A549 (cell line): ENCODE data around the gene SEMA6B. TPM values are rescaled to one million over a fixed set of nuclear protein-coding genes. Genes with fewer than 3 reads are reported as not detected.

ENCODE experiments used
- ATAC-seq, 2 experiments: fragments of 200-7000 bp in 1 of 2; fragments of >200 bp in 1 of 2; cut with Nextera tagmentation in 1 of 2; cut with Tn5 transposase in 1 of 2; 3 replicates each; pipeline versions ENCODE4 v1.8.0 to v1.9.1; 2018 to 2020; ENCODE audit warnings: mild to moderate bottlenecking in 1 of 2, moderate library complexity in 1 of 2
- CTCF ChIA-PET: fragments of 300-600 bp; sonication (Branson Sonifier 250); formaldehyde crosslinking; extraction: SDS; loops from one replicate; lab custom pipeline; 2021; ENCODE audit warnings: antibody characterized with exemption, inconsistent platforms; lab: Yijun Ruan, JAX
- POLR2A ChIA-PET: fragments of 350-600 bp; formaldehyde crosslinking; extraction: SDS; loops from one replicate; lab custom pipeline; 2021; ENCODE audit warnings: antibody characterized with exemption, inconsistent platforms; lab: Yijun Ruan, JAX
- DNase-seq, 2 experiments: peaks; one replicate each; pipeline versions ENCODE4 v3.0.0 to v3.0.0-alpha.2; 2011 to 2016; ENCODE audit warnings: low read depth in 1 of 2, low spot score in 1 of 2
- FAIRE-seq: peaks from 2 replicates; lab custom pipeline; 2011; peaks lifted over from hg19 to GRCh38; lab: Jason Lieb, UNC
- H3K27ac ChIP-seq, 2 experiments: fragments of >200 bp; sonication (Bioruptor Twin); formaldehyde crosslinking; 3 replicates each; pipeline ENCODE4 v1.5.1; 2016 to 2017
- H3K4me1 ChIP-seq: fragments of >200 bp; sonication (Bioruptor Twin); formaldehyde crosslinking; 3 replicates; pipeline ENCODE4 v1.6.1; 2016
- H3K4me2 ChIP-seq: fragments of >200 bp; sonication (Bioruptor Twin); formaldehyde crosslinking; 3 replicates; pipeline ENCODE4 v1.6.1; 2016
- H3K4me3 ChIP-seq: fragments of >200 bp; sonication (Bioruptor Twin); formaldehyde crosslinking; 3 replicates; pipeline ENCODE4 v1.5.1; 2016
- H3K9me3 ChIP-seq: fragments of >200 bp; sonication (Bioruptor Twin); formaldehyde crosslinking; 3 replicates; pipeline ENCODE4 v1.6.1; 2016
- ATOH8 ChIP-seq: fragments of 250-450 bp; sonication (Bioruptor Pico); IDR thresholded peaks from 2 replicates; pipeline ENCODE4 v1.5.0; 2020; ENCODE audit warnings: low read depth, mild to moderate bottlenecking, moderate library complexity
- BCL3 ChIP-seq: fragments of >200 bp; sonication (Bioruptor Twin); formaldehyde crosslinking; IDR thresholded peaks from 3 replicates; pipeline ENCODE4 v1.6.1; 2016
- CBX2 ChIP-seq: fragments of 200-600 bp; sonication (generic); IDR thresholded peaks from 2 replicates; pipeline ENCODE4 v1.6.1; 2016; ENCODE audit warnings: low read depth, mild to moderate bottlenecking, borderline replicate concordance
- CTCF ChIP-seq: fragments of >200 bp; sonication (Bioruptor Twin); formaldehyde crosslinking; IDR thresholded peaks from 3 replicates; pipeline ENCODE4 v1.5.1; 2016
- EP300 ChIP-seq, 2 experiments: fragments of >200 bp; sonication (Bioruptor Twin); formaldehyde crosslinking; IDR thresholded peaks; 2 replicates in 1 of 2; 3 replicates in 1 of 2; pipeline ENCODE4 v1.6.1; 2016 to 2017
- GATA3 ChIP-seq: IDR thresholded peaks from 2 replicates; pipeline ENCODE4 v1.6.1; 2012; ENCODE audit warnings: borderline replicate concordance
- HEYL ChIP-seq: fragments of 250-450 bp; sonication (Bioruptor Pico); IDR thresholded peaks from 2 replicates; pipeline ENCODE4 v1.8.0; 2021; ENCODE audit warnings: mild to moderate bottlenecking, moderate library complexity
- HOXB5 ChIP-seq: fragments of 250-450 bp; sonication (Bioruptor Pico); IDR thresholded peaks from 2 replicates; pipeline ENCODE4 v1.5.0; 2020; ENCODE audit warnings: mild to moderate bottlenecking, moderate library complexity
- MAFK ChIP-seq: fragments of 450-650 bp; IDR thresholded peaks from 2 replicates; pipeline ENCODE4 v1.6.1; 2014; ENCODE audit not compliant: partially characterized antibody
- MYC ChIP-seq: IDR thresholded peaks from 2 replicates; pipeline ENCODE4 v1.6.1; 2012; ENCODE audit warnings: mild to moderate bottlenecking, inconsistent platforms, low read length, improper control_type of control experiment, borderline replicate concordance
- NPAS2 ChIP-seq: fragments of 250-450 bp; sonication (Bioruptor Pico); IDR thresholded peaks from 2 replicates; pipeline ENCODE4 v1.8.0; 2022; ENCODE audit warnings: mild to moderate bottlenecking, moderate library complexity, borderline replicate concordance
- PHF8 ChIP-seq: fragments of 200-600 bp; sonication (generic); IDR thresholded peaks from 2 replicates; pipeline ENCODE4 v1.6.1; 2016; ENCODE audit warnings: low read depth, mild to moderate bottlenecking, antibody characterized with exemption, moderate library complexity, borderline replicate concordance
- POLR2AphosphoS2 ChIP-seq: conservative IDR thresholded peaks from 2 replicates; pipeline ENCODE4 v1.6.1; 2012; ENCODE audit warnings: low read length, improper control_type of control experiment, inconsistent platforms
- RNF2 ChIP-seq: fragments of 200-600 bp; sonication (generic); IDR thresholded peaks from 2 replicates; pipeline ENCODE4 v1.6.1; 2016; ENCODE audit warnings: low read depth, mild to moderate bottlenecking, antibody characterized with exemption, moderate library complexity, borderline replicate concordance
- SREBF2 ChIP-seq: fragments of 450-650 bp; IDR thresholded peaks from 2 replicates; pipeline ENCODE4 v1.6.1; 2014; ENCODE audit warnings: mild to moderate bottlenecking, moderate library complexity
- USF2 ChIP-seq: fragments of 450-650 bp; IDR thresholded peaks from 2 replicates; pipeline ENCODE4 v1.6.1; 2014; ENCODE audit warnings: antibody characterized with exemption
- ZC3H11A ChIP-seq: fragments of 450-650 bp; IDR thresholded peaks from 2 replicates; pipeline ENCODE4 v1.6.1; 2014; ENCODE audit warnings: antibody characterized with exemption, mild to moderate bottlenecking
- ZFP36 ChIP-seq: fragments of 450-650 bp; IDR thresholded peaks from 2 replicates; pipeline ENCODE4 v1.6.1; 2014; ENCODE audit warnings: borderline replicate concordance; ENCODE audit not compliant: partially characterized antibody
- ZNF302 ChIP-seq: fragments of 250-450 bp; sonication (Bioruptor Pico); IDR thresholded peaks from 2 replicates; pipeline ENCODE4 v1.9.0; 2021; ENCODE audit warnings: inconsistent platforms, mild to moderate bottlenecking, moderate library complexity
- WGBS: methylation state at CpG from one replicate; pipeline ENCODE4 v1.1.6; 2017; ENCODE audit errors: missing lambda C conversion rate; 5-methylcytosine and 5-hydroxymethylcytosine counted together
- polyA plus RNA-seq, 4 experiments: library from polyadenylated mRNA; depleted of rRNA in 3 of 4; stranded (reverse); fragments of >200 nt; fragmentation: RNase III in 1 of 4; extraction: RNeasy Plus Mini Kit Qiagen cat#74134 plus additional on column Dnase treatment in 1 of 4; gene quantifications; 2 replicates in 3 of 4; 3 replicates in 1 of 4; pipeline ENCODE4 v1.2.3, GENCODE V29; 2011 to 2017
- TF ChIP-seq, protein P1 (sequence below): fragments of >200 bp; sonication (Bioruptor Twin); formaldehyde crosslinking; IDR thresholded peaks from 2 replicates; pipeline ENCODE4 v1.6.1; 2016
- TF ChIP-seq, protein P2 (sequence below): fragments of 150-350 bp; IDR thresholded peaks from 2 replicates; pipeline ENCODE4 v1.6.1; 2014; ENCODE audit warnings: low read depth, mild to moderate bottlenecking, low read length
- TF ChIP-seq, protein P3 (sequence below): IDR thresholded peaks from 2 replicates; pipeline ENCODE4 v1.6.1; 2012

The SEMA6B gene
- polyA plus RNA-seq, 2 of the 4 experiments (the other 2 are of a cell fraction), result 5.7 to 9.0 TPM

GRCh38 chr19:4502282-4503131, 57.0 kb downstream of the SEMA6B start:
- CTCF ChIA-PET, result no interaction called here
- Histone ChIP-seq H3K4me2 (no peak overlapping the region), H3K4me3 (no peak overlapping the region), H3K4me1 (no peaks in the 10 kb centered on the region), H3K27ac (no peak overlapping the region), H3K9me3 (no peaks in the 10 kb centered on the region)
- 92% methylated on average over 20 of the region's 37 CpGs for WGBS
- POLR2A ChIA-PET, result no interaction called here
- no peak for FAIRE-seq
- no peak for DNase-seq
- TF ChIP-seq CBX2 (no peak), ZC3H11A (no peak), ATOH8 (CRISPR knock-in tag) (no peak), MAFK (no peak), EP300 (IDR thresholded peaks at IDR 0.05) (no peak), ZFP36 (no peak), ZNF302 (CRISPR knock-in tag) (no peak), USF2 (no peak), GATA3 (no peak), SREBF2 (no peak), HEYL (CRISPR knock-in tag) (no peak), BCL3 (no peak), NPAS2 (CRISPR knock-in tag) (no peak), RNF2 (no peak)
- TF ChIP-seq, protein P1, sequence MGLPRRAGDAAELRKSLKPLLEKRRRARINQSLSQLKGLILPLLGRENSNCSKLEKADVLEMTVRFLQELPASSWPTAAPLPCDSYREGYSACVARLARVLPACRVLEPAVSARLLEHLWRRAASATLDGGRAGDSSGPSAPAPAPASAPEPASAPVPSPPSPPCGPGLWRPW, result no peak
- TF ChIP-seq, protein P2, sequence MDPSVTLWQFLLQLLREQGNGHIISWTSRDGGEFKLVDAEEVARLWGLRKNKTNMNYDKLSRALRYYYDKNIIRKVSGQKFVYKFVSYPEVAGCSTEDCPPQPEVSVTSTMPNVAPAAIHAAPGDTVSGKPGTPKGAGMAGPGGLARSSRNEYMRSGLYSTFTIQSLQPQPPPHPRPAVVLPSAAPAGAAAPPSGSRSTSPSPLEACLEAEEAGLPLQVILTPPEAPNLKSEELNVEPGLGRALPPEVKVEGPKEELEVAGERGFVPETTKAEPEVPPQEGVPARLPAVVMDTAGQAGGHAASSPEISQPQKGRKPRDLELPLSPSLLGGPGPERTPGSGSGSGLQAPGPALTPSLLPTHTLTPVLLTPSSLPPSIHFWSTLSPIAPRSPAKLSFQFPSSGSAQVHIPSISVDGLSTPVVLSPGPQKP, result no peak
- ATAC-seq, result no peak

DNA sequence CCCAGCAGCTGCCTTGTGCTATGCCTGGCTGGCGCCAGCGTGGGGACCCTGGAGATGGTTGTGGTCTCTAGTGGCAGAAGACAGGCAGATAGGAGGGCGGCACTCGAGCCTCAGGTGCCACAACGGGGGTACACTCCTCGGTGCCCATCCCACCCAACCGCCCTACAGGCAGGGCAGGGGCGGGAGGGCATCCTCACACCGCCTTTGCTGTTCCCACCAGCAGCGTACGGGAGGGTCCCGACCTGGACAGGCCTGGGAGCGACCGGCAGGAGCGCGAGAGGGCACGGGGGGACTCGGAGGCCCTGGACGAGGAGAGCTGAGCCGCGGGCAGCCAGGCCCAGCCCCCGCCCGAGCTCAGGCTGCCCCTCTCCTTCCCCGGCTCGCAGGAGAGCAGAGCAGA, 57.8 kb downstream of the SEMA6B start:
- Histone ChIP-seq H3K9me3 (no peaks in the 10 kb centered on the region), H3K4me1 (no peaks in the 10 kb centered on the region), H3K4me2 (no peak overlapping the region), H3K27ac (no peak overlapping the region), H3K4me3 (no peak overlapping the region)
- CTCF ChIA-PET, result interaction anchor here (1.6 kb wide), 1 partner anchor 24 kb away, joined by 4 read pairs; no protein-coding TSS in a partner anchor
- POLR2A ChIA-PET, result no interaction called here
- DNase-seq, result no peak
- no peak for TF ChIP-seq CTCF
- no peak for TF ChIP-seq HOXB5 (CRISPR knock-in tag)
- no peak for TF ChIP-seq USF2
- no peak for TF ChIP-seq POLR2AphosphoS2
- TF ChIP-seq, protein P3, sequence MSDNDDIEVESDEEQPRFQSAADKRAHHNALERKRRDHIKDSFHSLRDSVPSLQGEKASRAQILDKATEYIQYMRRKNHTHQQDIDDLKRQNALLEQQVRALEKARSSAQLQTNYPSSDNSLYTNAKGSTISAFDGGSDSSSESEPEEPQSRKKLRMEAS, result no peak
- TF ChIP-seq MYC, result no peak
- no peak for TF ChIP-seq PHF8
- TF ChIP-seq MAFK, result no peak
- FAIRE-seq, result no peak
- ATAC-seq, result no peak
- 95% methylated on average over 8 of the region's 25 CpGs for WGBS
